Testis (tissue), 2 donors: ENCODE measurements around the gene CALB2.

ENCODE experiments used
- CTCF ChIP-seq, 3 experiments: fragments of 450-650 bp in 2 of 3; fragments of 200-600 bp in 1 of 3; sonication (generic) in 1 of 3; IDR thresholded peaks; one replicate each; pipeline ENCODE4 v1.5.1; 2016 to 2019; ENCODE audit warnings: antibody characterized with exemption in 3 of 3, mild to moderate bottlenecking in 2 of 3, moderate library complexity in 1 of 3
- POLR2A ChIP-seq: fragments of 450-650 bp; IDR thresholded peaks from one replicate; pipeline ENCODE4 v1.6.1; 2017; ENCODE audit warnings: antibody characterized with exemption, mild to moderate bottlenecking, moderate library complexity

- TF ChIP-seq POLR2A, result no peak
- TF ChIP-seq CTCF (IDR thresholded peaks at IDR 0.05), result no peak
Observed at GRCh38 chr16:71354156-71354555, 4.4 kb upstream of the CALB2 start.
